ENCODE measurements around the gene ACADL.
"Not testable (repeated sequence)": the region's sequence is repeated elsewhere in the genome, so short reads cannot be mapped to it uniquely, and the experiment has no call there.

The ACADL gene

DNA sequence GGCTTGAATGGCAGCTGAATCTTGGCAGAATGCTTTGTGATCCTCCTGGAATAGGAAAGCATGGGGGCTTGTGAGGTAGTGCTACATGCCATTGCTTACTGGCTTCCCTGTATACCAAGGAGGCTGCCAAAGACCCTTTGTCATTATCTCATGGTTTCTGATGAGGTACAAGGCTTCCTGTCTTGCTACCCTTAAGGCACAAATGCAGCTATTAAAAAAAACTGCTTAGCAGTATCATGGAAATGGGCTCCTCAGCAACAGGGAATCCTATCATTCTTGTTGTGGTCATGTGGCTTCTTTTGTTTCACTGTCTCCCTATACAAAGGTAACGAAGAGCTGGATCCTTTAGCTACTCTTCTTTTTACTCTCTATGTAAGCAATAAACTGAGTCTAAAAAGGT is 47.5 kb downstream of the ACADL start:
- no peak overlapping the region for H3K27ac ChIP-seq

DNA sequence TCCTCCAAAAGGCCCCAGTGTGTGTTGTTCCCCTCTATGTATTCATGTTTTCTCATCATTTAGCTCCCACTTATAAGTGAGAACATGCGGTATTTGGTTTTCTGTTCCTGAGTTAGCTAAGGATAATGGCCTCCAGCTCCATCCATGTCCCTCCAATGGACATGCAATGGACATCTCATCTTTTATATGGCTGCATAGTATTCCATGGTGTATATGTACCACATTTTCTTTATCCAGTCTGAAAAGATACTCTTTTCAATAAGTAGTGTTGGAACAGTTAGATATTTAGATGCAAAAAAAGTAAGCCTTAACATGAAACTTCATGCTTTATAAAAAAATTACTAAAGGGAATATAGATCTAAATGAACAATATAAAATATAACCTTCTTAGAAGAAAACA is 48.1 kb downstream of the ACADL start:
- H3K27ac ChIP-seq, result not testable (repeated sequence)

More for the DNA sequence above, 47.5 kb downstream of the ACADL start:
- no peak for TF ChIP-seq ZFX (IDR thresholded peaks at IDR 0.05)
- TF ChIP-seq, protein P1, sequence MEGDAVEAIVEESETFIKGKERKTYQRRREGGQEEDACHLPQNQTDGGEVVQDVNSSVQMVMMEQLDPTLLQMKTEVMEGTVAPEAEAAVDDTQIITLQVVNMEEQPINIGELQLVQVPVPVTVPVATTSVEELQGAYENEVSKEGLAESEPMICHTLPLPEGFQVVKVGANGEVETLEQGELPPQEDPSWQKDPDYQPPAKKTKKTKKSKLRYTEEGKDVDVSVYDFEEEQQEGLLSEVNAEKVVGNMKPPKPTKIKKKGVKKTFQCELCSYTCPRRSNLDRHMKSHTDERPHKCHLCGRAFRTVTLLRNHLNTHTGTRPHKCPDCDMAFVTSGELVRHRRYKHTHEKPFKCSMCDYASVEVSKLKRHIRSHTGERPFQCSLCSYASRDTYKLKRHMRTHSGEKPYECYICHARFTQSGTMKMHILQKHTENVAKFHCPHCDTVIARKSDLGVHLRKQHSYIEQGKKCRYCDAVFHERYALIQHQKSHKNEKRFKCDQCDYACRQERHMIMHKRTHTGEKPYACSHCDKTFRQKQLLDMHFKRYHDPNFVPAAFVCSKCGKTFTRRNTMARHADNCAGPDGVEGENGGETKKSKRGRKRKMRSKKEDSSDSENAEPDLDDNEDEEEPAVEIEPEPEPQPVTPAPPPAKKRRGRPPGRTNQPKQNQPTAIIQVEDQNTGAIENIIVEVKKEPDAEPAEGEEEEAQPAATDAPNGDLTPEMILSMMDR (conservative IDR thresholded peaks at IDR 0.05), result no peak

DNA sequence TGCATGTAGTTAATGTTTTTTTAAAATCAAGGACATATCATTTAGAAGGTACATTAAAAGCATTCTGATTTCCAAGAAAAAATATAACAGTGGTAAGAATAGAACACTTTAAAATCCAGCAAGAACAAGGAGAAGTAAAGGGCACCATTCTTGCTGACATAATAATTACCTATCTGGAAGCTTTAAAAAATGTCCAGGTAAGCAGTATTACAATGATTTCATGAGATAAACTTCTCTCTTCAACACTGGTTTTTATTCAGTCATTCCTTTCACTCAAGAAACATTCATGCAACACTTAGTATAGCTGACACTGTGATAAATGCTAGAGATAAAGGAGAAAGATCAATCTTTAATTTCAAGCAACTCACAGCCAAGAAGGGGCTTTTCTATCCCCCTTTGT is 51.2 kb downstream of the ACADL start:
- H3K27ac ChIP-seq, result no peak overlapping the region
- TF ChIP-seq ZFX (IDR thresholded peaks at IDR 0.05), result no peak
- TF ChIP-seq, protein P1 (conservative IDR thresholded peaks at IDR 0.05), result no peak

DNA sequence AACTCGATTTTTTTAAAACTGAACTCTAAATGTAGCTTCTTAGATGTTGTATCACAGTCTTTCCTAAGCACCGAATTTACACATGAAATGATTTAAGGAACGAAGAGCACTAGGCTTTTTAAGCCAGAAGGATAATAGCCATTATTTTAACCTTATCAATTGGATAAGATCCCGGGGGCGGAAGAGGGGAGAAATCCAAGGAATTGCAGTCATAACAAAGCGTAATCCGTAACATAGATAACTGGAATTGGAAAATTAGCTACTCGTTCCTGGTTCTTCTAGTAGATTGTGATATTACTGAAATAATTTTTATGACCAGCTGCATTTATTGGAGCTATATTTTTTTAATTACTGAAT is 53.0 kb downstream of the ACADL start:
- TF ChIP-seq, protein P1 (conservative IDR thresholded peaks at IDR 0.05), result no peak
- TF ChIP-seq ZFX (IDR thresholded peaks at IDR 0.05), result no peak
- H3K27ac ChIP-seq, result peak overlapping the region; percentile 96

DNA sequence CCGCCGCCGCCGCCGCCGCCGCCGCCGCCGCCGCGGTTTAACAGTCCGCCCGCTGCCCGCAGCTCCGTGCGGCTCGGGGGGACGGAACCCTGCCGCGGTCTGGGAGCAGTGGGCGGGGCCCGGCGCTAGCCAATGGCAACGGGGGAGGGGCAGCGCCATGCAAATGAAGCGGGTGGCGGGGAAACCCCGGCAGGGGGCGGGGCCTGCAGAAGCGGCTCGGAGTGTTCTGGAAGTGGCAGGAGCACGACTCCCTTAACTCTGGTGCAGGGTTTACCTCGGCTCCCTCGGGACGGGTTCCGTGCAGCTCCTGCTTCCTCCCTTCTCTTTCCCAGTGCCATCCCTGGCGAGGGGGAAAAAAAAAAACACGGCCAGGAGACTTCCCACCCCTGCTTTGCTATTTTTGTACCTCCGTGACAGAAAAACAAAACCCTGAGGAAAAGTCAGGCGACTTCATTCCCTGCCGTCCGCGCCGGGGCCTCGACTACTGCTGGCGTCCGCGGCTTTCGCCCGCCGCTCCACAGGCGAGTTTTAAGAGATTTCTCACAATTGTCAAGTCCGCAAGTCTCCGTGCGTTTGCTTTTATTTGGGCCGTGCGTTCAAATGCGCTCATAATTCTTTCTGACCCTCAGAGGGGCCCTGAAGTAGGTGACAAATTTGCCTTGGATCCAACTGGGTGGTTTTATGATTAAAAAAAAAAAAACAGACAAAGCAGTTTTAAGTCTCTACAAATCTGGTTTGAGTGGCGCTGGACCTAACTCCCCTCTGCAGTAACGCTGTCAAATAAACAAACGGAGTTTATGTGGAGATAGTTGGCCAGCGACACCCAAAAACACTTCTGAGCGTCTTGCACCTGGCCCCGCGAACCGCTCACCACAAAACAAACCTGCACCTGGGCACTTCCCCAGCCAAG is 53.7 kb downstream of the ACADL start, which contains the start of gene KANSL1L:
Gene KANSL1L (minus strand): TSS at position 101 of the 910 bp plus-strand sequence. CDS start 16,827 bp downstream, outside the sequence.
- TF ChIP-seq, protein P1 (conservative IDR thresholded peaks at IDR 0.05), result 0 out of 2 replicates have a peak, but pooled peaks have one; percentile 4
- TF ChIP-seq ZFX (IDR thresholded peaks at IDR 0.05), result 0 out of 2 replicates have a peak, but pooled peaks have one; percentile 14
- H3K27ac ChIP-seq, result peak within 1 kb of the TSS; percentile 96

DNA sequence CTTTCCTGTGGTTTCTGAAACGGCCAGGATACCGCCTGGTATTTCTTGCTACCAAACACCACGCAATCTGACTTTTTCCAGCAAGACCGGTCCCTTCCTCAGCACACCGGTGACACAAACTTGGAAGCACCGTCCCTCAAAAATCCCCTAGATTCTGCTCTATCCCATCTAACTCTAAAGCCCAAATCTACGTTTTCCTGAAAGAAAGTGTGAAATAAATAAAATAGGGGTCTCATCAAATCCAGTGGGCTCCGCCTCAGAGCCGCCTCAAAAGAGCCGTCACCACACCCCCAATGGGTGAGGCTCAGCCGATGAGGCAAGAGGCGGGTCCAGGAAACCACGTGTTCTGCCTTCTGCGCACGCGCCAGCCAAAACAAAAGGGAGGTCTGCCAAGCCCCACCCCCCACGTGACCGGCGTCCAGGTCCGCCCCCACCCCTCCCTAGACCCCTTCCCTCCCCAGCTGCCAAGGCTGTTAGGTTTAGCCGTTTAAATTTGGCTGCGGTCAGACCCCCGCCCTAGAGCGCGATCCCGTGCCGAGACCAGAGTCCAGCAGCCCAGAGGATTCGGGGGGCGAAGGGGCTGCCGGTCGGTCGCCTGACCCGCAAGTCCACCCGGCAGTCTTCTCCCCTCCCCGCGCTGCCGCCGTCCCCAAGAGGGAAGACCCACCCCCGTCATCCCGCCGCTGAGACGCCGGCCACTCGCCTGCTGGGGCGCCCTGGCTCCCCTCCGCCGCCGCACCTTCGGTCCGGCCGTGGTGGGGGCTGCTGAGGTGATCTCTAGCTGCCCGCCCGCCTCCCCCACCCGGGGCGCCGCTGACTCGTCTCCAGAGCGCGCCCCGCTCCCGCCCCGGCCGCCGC is 54.6 kb downstream of the ACADL start:
- H3K27ac ChIP-seq, result peak overlapping the region; percentile 96
- TF ChIP-seq, protein P1 (conservative IDR thresholded peaks at IDR 0.05), result no peak
- no peak for TF ChIP-seq ZFX (IDR thresholded peaks at IDR 0.05)

DNA sequence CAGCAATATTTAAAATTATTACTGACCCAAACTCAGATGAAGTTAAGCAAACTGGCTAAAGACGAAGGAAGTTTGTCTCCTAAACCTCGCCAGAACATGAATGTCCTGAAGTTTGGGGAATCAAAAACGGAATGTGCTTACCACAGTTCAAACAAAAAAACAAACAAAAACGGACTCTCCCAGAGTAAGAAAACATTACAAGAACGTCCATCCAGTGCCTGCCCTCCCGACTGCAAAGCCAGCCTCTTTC is 55.1 kb downstream of the ACADL start:
- TF ChIP-seq ZFX (IDR thresholded peaks at IDR 0.05), result no peak
- TF ChIP-seq, protein P1 (conservative IDR thresholded peaks at IDR 0.05), result no peak
- H3K27ac ChIP-seq, result peak overlapping the region; percentile 96
